Heart left ventricle (tissue), 13 donors: ENCODE data around the gene CNPY1.

Experiments used
- POLR2A ChIP-seq, 2 donors: fragments of 450-650 bp; IDR thresholded peaks; one replicate each; pipeline ENCODE4 v1.6.1; 2017; ENCODE audit warnings: antibody characterized with exemption in 2 of 2, mild to moderate bottlenecking in 2 of 2, moderate library complexity in 2 of 2
- TF ChIP-seq, protein P1 (sequence below), 12 donors: fragments of 200-600 bp; sonication (generic) in 4 of 12; IDR thresholded peaks; one replicate each; pipeline versions ENCODE4 v1.5.0 to v1.8.0; 2018 to 2022; ENCODE audit warnings: antibody characterized with exemption in 12 of 12, mild to moderate bottlenecking in 5 of 12
- donor health status: ischemic (EF 13 %, LVEDD 7.1; RV severe dilation, severe dysfunction).
- donor health status: DM: no; HTN: yes; CAD: no.
- donor health status: DM: no; HTN: no; CAD: no.
- donor health status: ischemic (EF 25% LVEDD 6.9; RV normal size, moderate dysfunction).
- donor health status: ischemic (EF 25% LVEDD 5.7; RV mildly dilated, moderate dysfunction).
- donor health status: ischemic (EF 35%, LVEDD 5.7; RV mildly dilated, moderate dysfunction).
- donor health status: nonischemic (EF 11% LVEDD 7.7; RV severe dilation, severe dysfunction).
- donor health status: DM: yes; HTN: yes; CAD: no.
- donor health status: PGD.
- donor health status: ischemic (EF 29% LVEDD 5.4; RV normal size, mild dysfunction).
- donor health status: nonischemic (EF 23%, LVEDD 6.1; RV moderate dilation, normal function).

DNA sequence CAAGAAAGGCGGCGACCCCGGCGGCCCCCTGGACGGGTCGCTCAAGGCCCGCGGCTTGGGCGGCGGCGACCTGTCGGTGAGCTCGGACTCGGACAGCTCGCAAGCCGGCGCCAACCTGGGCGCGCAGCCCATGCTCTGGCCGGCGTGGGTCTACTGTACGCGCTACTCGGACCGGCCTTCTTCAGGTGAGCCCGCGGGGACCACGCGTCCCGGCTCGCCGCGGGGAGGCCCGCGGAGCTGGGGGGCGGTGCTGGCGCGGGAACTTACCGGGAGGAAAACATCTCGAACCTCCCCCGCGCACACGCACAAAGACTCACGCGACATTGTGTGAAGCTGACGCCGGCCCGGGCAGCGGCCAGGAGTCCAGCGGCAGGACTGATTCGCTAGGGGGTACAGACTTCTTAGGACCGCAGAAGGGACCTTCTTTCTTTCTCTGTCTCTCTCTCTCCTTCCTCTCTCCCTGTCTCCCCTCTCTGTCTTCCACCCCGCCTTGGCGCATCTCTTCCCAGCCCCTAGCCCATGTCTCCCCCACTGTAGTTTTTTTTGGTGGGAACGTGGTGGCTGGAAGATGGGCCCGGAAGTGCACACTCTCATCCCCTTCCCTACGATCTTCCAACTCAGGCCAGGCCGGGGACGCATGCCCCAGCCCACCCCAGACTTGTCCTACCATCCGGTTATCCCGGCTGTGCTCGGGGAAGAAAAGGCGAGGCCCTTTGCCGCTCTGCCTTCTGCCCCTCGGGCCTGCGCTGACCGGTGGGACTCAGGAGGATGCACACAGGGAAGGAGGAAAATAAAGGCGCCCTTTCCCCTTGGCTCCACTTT, 87.3 kb downstream of the CNPY1 start:
- TF ChIP-seq, protein P1, sequence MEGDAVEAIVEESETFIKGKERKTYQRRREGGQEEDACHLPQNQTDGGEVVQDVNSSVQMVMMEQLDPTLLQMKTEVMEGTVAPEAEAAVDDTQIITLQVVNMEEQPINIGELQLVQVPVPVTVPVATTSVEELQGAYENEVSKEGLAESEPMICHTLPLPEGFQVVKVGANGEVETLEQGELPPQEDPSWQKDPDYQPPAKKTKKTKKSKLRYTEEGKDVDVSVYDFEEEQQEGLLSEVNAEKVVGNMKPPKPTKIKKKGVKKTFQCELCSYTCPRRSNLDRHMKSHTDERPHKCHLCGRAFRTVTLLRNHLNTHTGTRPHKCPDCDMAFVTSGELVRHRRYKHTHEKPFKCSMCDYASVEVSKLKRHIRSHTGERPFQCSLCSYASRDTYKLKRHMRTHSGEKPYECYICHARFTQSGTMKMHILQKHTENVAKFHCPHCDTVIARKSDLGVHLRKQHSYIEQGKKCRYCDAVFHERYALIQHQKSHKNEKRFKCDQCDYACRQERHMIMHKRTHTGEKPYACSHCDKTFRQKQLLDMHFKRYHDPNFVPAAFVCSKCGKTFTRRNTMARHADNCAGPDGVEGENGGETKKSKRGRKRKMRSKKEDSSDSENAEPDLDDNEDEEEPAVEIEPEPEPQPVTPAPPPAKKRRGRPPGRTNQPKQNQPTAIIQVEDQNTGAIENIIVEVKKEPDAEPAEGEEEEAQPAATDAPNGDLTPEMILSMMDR (IDR thresholded peaks at IDR 0.05): no peak
- TF ChIP-seq POLR2A (IDR thresholded peaks at IDR 0.05): no peak
